Gastrocnemius medialis (tissue), 4 donors: ENCODE measurements around the gene HSD17B7. TPM values are rescaled to one million over a fixed set of nuclear protein-coding genes. Genes with fewer than 3 reads are reported as not detected.

Source experiments
- ATAC-seq, 2 donors: fragments of 150-250 bp; one replicate each; pipeline ENCODE4 v1.9.1; 2016
- DNase-seq, 2 donors: peaks; one replicate each; pipeline ENCODE4 v3.0.0-alpha.2; 2019
- H3K27ac ChIP-seq, 4 donors: fragments of 200-600 bp; sonication (generic); 1 replicate in 1 of 4; 2 replicates in 3 of 4; pipeline ENCODE4 v1.5.1; 2016 to 2018; ENCODE audit warnings: mild to moderate bottlenecking in 2 of 4, moderate library complexity in 1 of 4
- H3K27me3 ChIP-seq, 3 donors: fragments of 200-600 bp; sonication (generic) in 2 of 3; 1 replicate in 1 of 3; 2 replicates in 2 of 3; pipeline versions ENCODE4 v1.5.1 to v1.6.0; 2016 to 2019; ENCODE audit warnings: mild to moderate bottlenecking in 1 of 3, moderate library complexity in 1 of 3
- H3K36me3 ChIP-seq, 2 donors: fragments of 200-600 bp; sonication (generic) in 1 of 2; one replicate each; pipeline ENCODE4 v1.5.1; 2017 to 2018
- H3K4me1 ChIP-seq, 2 donors: fragments of 200-600 bp; sonication (generic) in 1 of 2; one replicate each; pipeline ENCODE4 v1.5.1; 2016 to 2017; ENCODE audit warnings: mild to moderate bottlenecking in 2 of 2
- H3K4me3 ChIP-seq, 4 donors: fragments of 200-600 bp; sonication (generic) in 3 of 4; 1 replicate in 1 of 4; 2 replicates in 3 of 4; pipeline ENCODE4 v1.5.1; 2016 to 2019; ENCODE audit warnings: mild to moderate bottlenecking in 2 of 4
- H3K9me3 ChIP-seq, 3 donors: fragments of 200-600 bp; sonication (generic) in 2 of 3; 1 replicate in 1 of 3; 2 replicates in 2 of 3; pipeline ENCODE4 v1.5.1; 2016 to 2019
- POLR2A ChIP-seq, 2 donors: fragments of 450-650 bp; IDR thresholded peaks; one replicate each; pipeline ENCODE4 v1.6.1; 2017; ENCODE audit warnings: antibody characterized with exemption in 2 of 2, mild to moderate bottlenecking in 2 of 2, moderate library complexity in 2 of 2
- in situ Hi-C, 4 donors: fragments of 200-750 bp; cut with MboI; loops; one replicate each; pipeline versions ENCODE4 v1.15.0 to v1.8.0; 2017; ENCODE audit warnings: low sequenced_read_pairs in 4 of 4
- intact Hi-C: fragments of 100-400 bp; cut with DNase I; formaldehyde crosslinking; loops from one replicate; pipeline ENCODE4 v1.15.1; 2023; ENCODE audit warnings: low total_unique reads
- total RNA-seq, 4 donors: library from RNA; depleted of rRNA; stranded (reverse); fragments of >200 nt; gene quantifications; one replicate each; pipeline versions ENCODE4 v1.1.0 to v1.2.3, GENCODE V29; 2016
- TF ChIP-seq, protein P1 (sequence below), 5 experiments: fragments of 450-650 bp in 3 of 5; fragments of 200-600 bp in 2 of 5; sonication (generic) in 2 of 5; IDR thresholded peaks in 4 of 5; conservative IDR thresholded peaks in 1 of 5; 1 replicate in 4 of 5; 2 replicates in 1 of 5; pipeline ENCODE4 v1.5.1; 2016 to 2019; ENCODE audit warnings: antibody characterized with exemption in 5 of 5, mild to moderate bottlenecking in 3 of 5, moderate library complexity in 3 of 5

The HSD17B7 gene
- total RNA-seq, 4 donors from 2014 or later: 0.87 to 3.3 (median 2.4) TPM

DNA sequence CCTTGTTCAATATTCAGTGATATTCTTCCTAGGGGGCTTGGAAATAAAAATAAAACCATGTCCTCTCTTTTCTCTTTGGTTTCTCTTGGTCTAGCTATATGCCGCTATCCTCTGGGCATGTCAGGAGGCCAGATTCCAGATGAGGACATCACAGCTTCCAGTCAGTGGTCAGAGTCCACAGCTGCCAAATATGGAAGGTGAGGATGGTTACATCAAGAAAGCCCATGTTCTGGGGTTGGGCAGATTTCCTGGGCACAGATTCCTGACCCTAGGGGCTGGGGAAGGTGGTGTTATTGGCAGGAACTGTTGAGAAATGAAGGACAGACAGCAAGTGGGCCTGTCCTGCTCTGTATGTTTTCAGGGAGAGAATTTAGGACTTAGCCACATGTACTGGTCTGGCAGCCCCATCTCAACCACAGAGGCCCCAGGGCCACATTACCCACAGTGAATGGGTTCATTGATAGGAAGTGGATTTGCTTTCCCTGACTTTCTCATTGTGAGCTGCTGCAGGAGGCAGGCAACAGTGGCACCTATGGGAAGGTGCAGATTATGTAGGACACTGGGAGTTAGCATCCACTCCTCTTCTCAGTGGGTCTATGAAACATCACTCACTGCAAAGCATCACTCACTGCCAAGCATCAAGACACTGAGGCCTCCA, 37.4 kb upstream of the HSD17B7 start:
- in situ Hi-C loops (no loop called here), intact Hi-C loops (no loop called here)
- H3K9me3 ChIP-seq: no peaks in the 10 kb centered on the region
- TF ChIP-seq, protein P1, sequence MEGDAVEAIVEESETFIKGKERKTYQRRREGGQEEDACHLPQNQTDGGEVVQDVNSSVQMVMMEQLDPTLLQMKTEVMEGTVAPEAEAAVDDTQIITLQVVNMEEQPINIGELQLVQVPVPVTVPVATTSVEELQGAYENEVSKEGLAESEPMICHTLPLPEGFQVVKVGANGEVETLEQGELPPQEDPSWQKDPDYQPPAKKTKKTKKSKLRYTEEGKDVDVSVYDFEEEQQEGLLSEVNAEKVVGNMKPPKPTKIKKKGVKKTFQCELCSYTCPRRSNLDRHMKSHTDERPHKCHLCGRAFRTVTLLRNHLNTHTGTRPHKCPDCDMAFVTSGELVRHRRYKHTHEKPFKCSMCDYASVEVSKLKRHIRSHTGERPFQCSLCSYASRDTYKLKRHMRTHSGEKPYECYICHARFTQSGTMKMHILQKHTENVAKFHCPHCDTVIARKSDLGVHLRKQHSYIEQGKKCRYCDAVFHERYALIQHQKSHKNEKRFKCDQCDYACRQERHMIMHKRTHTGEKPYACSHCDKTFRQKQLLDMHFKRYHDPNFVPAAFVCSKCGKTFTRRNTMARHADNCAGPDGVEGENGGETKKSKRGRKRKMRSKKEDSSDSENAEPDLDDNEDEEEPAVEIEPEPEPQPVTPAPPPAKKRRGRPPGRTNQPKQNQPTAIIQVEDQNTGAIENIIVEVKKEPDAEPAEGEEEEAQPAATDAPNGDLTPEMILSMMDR (IDR thresholded peaks at IDR 0.05 in 4 of 5, conservative IDR thresholded peaks at IDR 0.05 in 1 of 5): no peak
- no peak for TF ChIP-seq POLR2A (IDR thresholded peaks at IDR 0.05)
- H3K4me3 ChIP-seq: no peak overlapping the region
- H3K27ac ChIP-seq: no peak overlapping the region
- no peaks in the 10 kb centered on the region for H3K4me1 ChIP-seq
- no peaks in the 10 kb centered on the region for H3K36me3 ChIP-seq
- DNase-seq: no peak
- H3K27me3 ChIP-seq: no peaks in the 10 kb centered on the region
- ATAC-seq: no peak

DNA sequence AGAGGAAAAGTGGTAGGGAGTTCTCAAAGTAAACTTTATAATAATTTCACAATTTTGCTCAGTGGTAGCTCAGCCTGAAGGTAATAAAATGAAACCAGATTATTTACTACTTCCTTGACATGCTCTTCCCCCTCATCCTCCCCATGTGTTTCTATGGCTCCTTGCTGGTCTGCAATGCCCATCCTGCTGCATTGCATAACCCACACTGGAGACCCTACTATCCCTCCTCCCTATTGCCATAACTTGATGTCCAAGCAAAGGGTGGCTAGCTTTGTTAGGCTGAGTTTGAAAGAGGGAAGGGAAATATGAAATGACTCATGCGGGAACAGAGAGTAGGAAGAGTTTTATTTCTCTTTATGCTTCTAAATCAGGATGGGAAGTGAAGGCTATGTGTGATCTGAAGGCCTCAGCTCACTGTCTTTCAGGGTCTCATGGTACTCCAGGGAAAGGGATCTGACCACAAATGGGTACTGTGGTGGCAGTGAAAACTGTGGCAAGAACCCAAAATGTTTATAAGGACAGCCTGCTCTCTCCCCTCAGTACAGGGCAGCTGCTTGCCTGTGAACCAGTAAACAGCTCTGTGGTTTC, 36.4 kb upstream of the HSD17B7 start:
- in situ Hi-C loops: no loop called here

GRCh38 chr1:162755306-162755705, 35.2 kb upstream of the HSD17B7 start:
- ATAC-seq: no peak
- H3K27me3 ChIP-seq: no peaks in the 10 kb centered on the region
- H3K27ac ChIP-seq: no peak overlapping the region
- in situ Hi-C loops (no loop called here), intact Hi-C loops (no loop called here)
- no peaks in the 10 kb centered on the region for H3K9me3 ChIP-seq
- H3K4me1 ChIP-seq: no peaks in the 10 kb centered on the region
- H3K4me3 ChIP-seq: no peak overlapping the region
- TF ChIP-seq, protein P1 (IDR thresholded peaks at IDR 0.05 in 4 of 5, conservative IDR thresholded peaks at IDR 0.05 in 1 of 5): no peak
- TF ChIP-seq POLR2A (IDR thresholded peaks at IDR 0.05): no peak
- DNase-seq: no peak
- no peaks in the 10 kb centered on the region for H3K36me3 ChIP-seq

More for the DNA sequence above, 36.4 kb upstream of the HSD17B7 start:
- no peaks in the 10 kb centered on the region for H3K9me3 ChIP-seq
- ATAC-seq: no peak
- no peak overlapping the region for H3K4me3 ChIP-seq
- no peaks in the 10 kb centered on the region for H3K36me3 ChIP-seq
- no peak for DNase-seq
- no peak overlapping the region for H3K27ac ChIP-seq
- intact Hi-C loops: no loop called here
- no peaks in the 10 kb centered on the region for H3K27me3 ChIP-seq
- no peak for TF ChIP-seq POLR2A (IDR thresholded peaks at IDR 0.05)
- TF ChIP-seq, protein P1 (IDR thresholded peaks at IDR 0.05 in 4 of 5, conservative IDR thresholded peaks at IDR 0.05 in 1 of 5): no peak
- no peaks in the 10 kb centered on the region for H3K4me1 ChIP-seq

DNA sequence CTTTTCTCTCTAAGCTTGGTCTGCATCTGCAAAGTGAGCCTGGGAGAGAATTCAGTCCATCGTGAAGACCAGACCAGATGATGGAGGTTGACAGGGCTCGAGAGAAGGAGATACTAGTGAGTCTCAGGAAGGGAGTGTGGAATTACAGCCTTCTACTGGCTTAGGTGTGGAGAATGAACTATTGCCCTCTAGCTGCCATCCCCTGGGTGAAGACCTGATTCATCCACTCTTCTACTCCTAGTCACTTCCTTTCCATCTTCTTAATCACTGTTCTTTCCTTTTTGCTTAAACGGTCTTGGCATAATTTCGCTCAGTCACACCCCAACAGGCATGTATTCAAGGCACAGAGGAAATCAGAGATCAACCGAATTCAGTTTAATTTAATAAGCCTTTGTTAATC, 34.0 kb upstream of the HSD17B7 start:
- no peak for ATAC-seq
- Histone ChIP-seq H3K4me1 (no peaks in the 10 kb centered on the region), H3K27ac (no peak overlapping the region), H3K36me3 (no peaks in the 10 kb centered on the region), H3K4me3 (no peak overlapping the region), H3K27me3 (no peaks in the 10 kb centered on the region), H3K9me3 (no peaks in the 10 kb centered on the region)
- TF ChIP-seq POLR2A (IDR thresholded peaks at IDR 0.05): no peak
- TF ChIP-seq, protein P1 (IDR thresholded peaks at IDR 0.05 in 4 of 5, conservative IDR thresholded peaks at IDR 0.05 in 1 of 5): no peak
- in situ Hi-C loops (no loop called here), intact Hi-C loops (no loop called here)
- no peak for DNase-seq
